ENCODE results near the gene SLC23A2.

Gene SLC23A2

DNA sequence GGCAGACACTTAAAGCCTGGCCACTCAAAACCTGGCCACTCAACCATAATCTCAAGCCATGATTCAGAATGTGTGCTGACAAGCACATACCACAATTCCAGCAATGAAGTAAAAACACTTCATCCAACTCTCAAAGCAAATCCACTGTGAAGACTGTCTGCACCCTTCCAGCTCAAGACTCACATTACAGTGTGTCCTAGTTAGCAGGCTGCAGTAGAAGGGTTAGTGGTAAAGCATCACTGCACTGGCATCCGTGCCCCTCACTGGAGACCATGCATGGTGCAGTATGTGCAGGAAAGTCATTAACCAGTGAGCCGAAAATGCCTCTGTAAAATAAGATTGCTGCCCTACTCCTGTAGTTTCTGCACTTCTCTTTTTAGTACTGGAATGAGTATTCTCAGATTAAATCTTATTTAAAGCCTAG, 43.4 kb downstream of the SLC23A2 start:
- in situ Hi-C loops (cut with HindIII; ENCODE audit: low pct_ligation_motif_present, low sequenced_read_pairs): no loop called here
- DNase-seq: peak; percentile 36
- H3K4me3 ChIP-seq (ENCODE audit: low read depth, low read length): no peak overlapping the region
- TF ChIP-seq, protein P1, sequence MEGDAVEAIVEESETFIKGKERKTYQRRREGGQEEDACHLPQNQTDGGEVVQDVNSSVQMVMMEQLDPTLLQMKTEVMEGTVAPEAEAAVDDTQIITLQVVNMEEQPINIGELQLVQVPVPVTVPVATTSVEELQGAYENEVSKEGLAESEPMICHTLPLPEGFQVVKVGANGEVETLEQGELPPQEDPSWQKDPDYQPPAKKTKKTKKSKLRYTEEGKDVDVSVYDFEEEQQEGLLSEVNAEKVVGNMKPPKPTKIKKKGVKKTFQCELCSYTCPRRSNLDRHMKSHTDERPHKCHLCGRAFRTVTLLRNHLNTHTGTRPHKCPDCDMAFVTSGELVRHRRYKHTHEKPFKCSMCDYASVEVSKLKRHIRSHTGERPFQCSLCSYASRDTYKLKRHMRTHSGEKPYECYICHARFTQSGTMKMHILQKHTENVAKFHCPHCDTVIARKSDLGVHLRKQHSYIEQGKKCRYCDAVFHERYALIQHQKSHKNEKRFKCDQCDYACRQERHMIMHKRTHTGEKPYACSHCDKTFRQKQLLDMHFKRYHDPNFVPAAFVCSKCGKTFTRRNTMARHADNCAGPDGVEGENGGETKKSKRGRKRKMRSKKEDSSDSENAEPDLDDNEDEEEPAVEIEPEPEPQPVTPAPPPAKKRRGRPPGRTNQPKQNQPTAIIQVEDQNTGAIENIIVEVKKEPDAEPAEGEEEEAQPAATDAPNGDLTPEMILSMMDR (IDR thresholded peaks at IDR 0.05; ENCODE audit: low read depth, low read length, missing control alignments): no peak
- H3K36me3 ChIP-seq (replicated peaks): no peaks in the 10 kb centered on the region
- H3K27ac ChIP-seq: no peak overlapping the region
- no peaks in the 10 kb centered on the region for H3K27me3 ChIP-seq (replicated peaks)

DNA sequence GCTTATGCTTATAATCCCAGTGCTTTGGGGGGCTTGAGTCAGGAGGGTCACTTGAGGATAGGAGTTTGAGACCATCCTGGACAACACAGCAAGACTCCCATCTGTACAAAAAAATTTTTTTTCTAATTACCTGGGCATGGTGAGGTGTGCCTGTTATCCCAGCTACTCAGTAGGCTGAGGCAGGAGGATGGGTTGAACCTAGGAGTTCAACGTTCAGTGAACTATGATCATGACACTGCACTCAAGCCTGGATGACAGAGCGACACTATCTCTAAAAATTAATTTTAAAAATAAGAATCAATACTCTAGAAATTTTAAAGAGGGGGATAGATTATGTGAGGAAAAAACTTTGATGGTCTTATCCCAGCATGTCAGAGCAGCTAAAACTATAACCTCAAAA, 44.1 kb downstream of the SLC23A2 start:
- Histone ChIP-seq H3K36me3 (replicated peaks) (no peaks in the 10 kb centered on the region), H3K4me3 (ENCODE audit: low read depth, low read length) (no peak overlapping the region), H3K27ac (no peak overlapping the region), H3K27me3 (replicated peaks) (no peaks in the 10 kb centered on the region)
- in situ Hi-C loops (cut with HindIII; ENCODE audit: low pct_ligation_motif_present, low sequenced_read_pairs): no loop called here
- TF ChIP-seq, protein P1 (IDR thresholded peaks at IDR 0.05; ENCODE audit: low read depth, low read length, missing control alignments): no peak
- DNase-seq: no peak

DNA sequence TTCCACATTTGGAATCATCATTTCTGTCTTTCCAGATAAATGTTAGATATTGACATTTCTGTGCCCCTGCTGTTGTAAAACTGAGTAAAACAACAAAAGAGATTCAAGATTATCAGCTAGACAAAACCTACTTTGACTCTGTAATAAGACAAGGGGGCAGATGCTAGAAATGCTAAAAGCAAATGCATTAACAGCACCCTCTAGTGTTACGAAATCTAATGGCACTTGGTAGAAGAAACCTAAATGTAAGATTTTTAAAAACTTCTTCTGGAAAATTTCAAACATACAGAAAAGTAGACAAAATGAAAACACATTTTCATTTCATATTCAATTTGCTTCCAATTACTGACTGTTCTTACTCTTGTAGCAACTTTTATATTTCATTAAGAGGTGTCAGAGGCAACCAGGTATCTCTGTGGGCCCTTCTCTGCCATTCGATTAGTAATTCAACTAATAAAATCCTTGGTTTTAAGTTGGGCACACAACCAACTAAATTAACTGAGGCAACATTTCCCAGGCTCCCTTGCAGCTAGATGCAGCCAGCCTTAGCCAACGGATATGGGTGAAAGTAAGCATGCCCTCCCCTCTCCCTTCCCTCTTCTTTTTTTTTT, 45.0 kb downstream of the SLC23A2 start:
- H3K4me3 ChIP-seq (ENCODE audit: low read depth, low read length): no peak overlapping the region
- H3K36me3 ChIP-seq (replicated peaks): no peaks in the 10 kb centered on the region
- TF ChIP-seq, protein P1 (IDR thresholded peaks at IDR 0.05; ENCODE audit: low read depth, low read length, missing control alignments): peak; percentile 57
- DNase-seq: no peak
- no peaks in the 10 kb centered on the region for H3K27me3 ChIP-seq (replicated peaks)
- in situ Hi-C loops (cut with HindIII; ENCODE audit: low pct_ligation_motif_present, low sequenced_read_pairs): no loop called here
- no peak overlapping the region for H3K27ac ChIP-seq

DNA sequence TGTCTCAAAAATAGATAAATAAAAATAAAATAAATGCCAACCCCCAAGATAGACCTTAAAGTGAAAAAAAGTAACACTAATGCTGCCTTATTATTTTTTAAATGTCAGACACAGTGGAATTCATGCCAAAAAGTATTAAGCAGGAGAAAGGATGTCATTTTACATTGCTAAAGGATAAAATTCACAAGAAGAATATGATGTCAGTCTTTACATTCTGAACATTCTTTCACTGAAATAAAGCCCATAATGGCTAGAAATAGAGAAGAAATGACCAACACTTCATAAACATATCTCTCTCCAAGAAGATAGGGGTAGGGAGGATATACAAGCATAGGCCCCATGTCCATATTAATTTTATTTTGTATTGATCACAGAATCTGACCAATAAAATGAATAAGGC, 47.4 kb downstream of the SLC23A2 start:
- Histone ChIP-seq H3K27ac (no peak overlapping the region), H3K27me3 (replicated peaks) (no peaks in the 10 kb centered on the region), H3K36me3 (replicated peaks) (no peaks in the 10 kb centered on the region), H3K4me3 (ENCODE audit: low read depth, low read length) (no peak overlapping the region)
- TF ChIP-seq, protein P1 (IDR thresholded peaks at IDR 0.05; ENCODE audit: low read depth, low read length, missing control alignments): no peak
- in situ Hi-C loops (cut with HindIII; ENCODE audit: low pct_ligation_motif_present, low sequenced_read_pairs): no loop called here
- DNase-seq: no peak

DNA sequence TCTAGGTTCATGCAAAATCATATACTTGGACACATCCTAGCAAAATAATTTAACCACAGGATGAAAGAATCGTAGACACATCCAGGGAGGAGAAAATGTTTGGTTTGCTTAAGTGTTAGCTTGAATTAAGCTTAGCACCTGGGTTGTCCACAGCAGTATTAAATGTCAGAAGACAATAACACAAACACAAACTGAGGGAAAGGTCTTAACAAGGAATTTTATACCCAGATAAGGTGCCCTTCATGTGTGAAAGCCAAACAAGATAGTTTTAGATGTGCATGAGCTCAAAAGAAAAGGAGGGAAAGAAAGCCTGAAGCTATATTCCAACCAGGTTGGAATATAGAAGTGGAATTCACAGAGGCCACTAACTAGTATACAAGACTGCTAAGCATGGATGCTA, 49.1 kb downstream of the SLC23A2 start:
- H3K27me3 ChIP-seq (replicated peaks): no peaks in the 10 kb centered on the region
- TF ChIP-seq, protein P1 (IDR thresholded peaks at IDR 0.05; ENCODE audit: low read depth, low read length, missing control alignments): no peak
- DNase-seq: no peak
- no peak overlapping the region for H3K27ac ChIP-seq
- in situ Hi-C loops (cut with HindIII; ENCODE audit: low pct_ligation_motif_present, low sequenced_read_pairs): no loop called here
- no peaks in the 10 kb centered on the region for H3K36me3 ChIP-seq (replicated peaks)
- H3K4me3 ChIP-seq (ENCODE audit: low read depth, low read length): no peak overlapping the region

DNA sequence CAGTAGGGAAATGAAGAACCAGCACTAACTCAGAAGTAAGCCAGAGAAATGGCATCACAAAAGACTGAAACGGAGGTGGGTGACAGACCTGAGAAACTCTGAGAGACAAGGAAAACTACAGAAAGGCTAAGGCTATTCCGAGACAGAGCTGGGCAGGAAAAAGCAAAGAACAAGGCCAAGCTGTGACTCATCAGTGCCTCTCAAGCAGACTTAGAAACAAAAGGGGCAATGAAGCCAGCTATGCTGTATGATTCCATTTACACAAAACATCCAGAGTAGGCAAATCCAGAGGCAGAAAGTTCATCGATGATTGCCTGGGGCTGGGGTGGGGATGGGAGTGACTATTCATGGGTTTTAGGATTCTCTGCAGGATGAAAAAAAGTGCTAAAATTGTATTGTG, 50.0 kb downstream of the SLC23A2 start:
- peak; percentile 77 for DNase-seq
- Histone ChIP-seq H3K27me3 (replicated peaks) (no peaks in the 10 kb centered on the region), H3K27ac (peak overlapping the region; percentile 28), H3K36me3 (replicated peaks) (no peaks in the 10 kb centered on the region), H3K4me3 (ENCODE audit: low read depth, low read length) (no peak overlapping the region)
- TF ChIP-seq, protein P1 (IDR thresholded peaks at IDR 0.05; ENCODE audit: low read depth, low read length, missing control alignments): no peak
- in situ Hi-C loops (cut with HindIII; ENCODE audit: low pct_ligation_motif_present, low sequenced_read_pairs): no loop called here
